ENCODE results near the gene CAMKK1. TPM values are rescaled to one million over a fixed set of nuclear protein-coding genes. Genes with fewer than 3 reads are reported as not detected.
"Not testable (repeated sequence)": the region's sequence is repeated elsewhere in the genome, so short reads cannot be mapped to it uniquely, and the experiment has no call there.

The CAMKK1 gene
- polyA plus RNA-seq, 1 of the 3 experiments (the other 2 are of a cell fraction) = 6.8 TPM

GRCh38 chr17:3844556-3844955 is 48.3 kb downstream of the CAMKK1 start:
- POLR2A ChIA-PET; H2AFZ ChIP-seq (ENCODE audit: low read depth); H3K9me2 ChIP-seq; H3K4me1 ChIP-seq (ENCODE audit: control insufficient read depth in 1 of 2, insufficient read depth in 2 of 2, low read depth in 1 of 2, low read length in 1 of 2); H3K27ac ChIP-seq (ENCODE audit: low read depth in 2 of 2, low read length in 1 of 2); DNase-seq; H3F3A ChIP-seq (replicated peaks; ENCODE audit: insufficient read depth); H3K27me3 ChIP-seq (ENCODE audit: insufficient read depth); H3K9me3 ChIP-seq: not testable (repeated sequence)
- 91% methylated on average over 19 of the region's 19 CpGs for WGBS (ENCODE audit: low lambda C conversion rate)
- Histone ChIP-seq H3K9ac (peak overlapping the region; percentile 94; the same call in 1 of the 2 replicates), H3K4me2 (peak overlapping the region; percentile 97), H3K4me3 (ENCODE audit: low read depth in 2 of 2, low read length in 1 of 2) (peak overlapping the region in 1 of 2 experiments; percentile 96; a peak in 2 of 4 replicates), H4K20me1 (ENCODE audit: insufficient read depth) (peaks cover 26% of the 10 kb centered on the region), H3K36me3 (replicated peaks in 1 of 2; ENCODE audit: control insufficient read depth in 1 of 2, insufficient read depth in 2 of 2, low read length in 1 of 2) (peaks cover 22 to 31% of the 10 kb centered on the region in 2 experiments), H3K79me2 (ENCODE audit: insufficient read depth) (peaks cover 59% of the 10 kb centered on the region)
- CTCF ChIA-PET = interaction anchor here (0.8 to 9.7 kb wide), 13 partner anchors 8 to 230 kb away, joined by 3 to 74 read pairs (median 6); no protein-coding TSS in a partner anchor

DNA sequence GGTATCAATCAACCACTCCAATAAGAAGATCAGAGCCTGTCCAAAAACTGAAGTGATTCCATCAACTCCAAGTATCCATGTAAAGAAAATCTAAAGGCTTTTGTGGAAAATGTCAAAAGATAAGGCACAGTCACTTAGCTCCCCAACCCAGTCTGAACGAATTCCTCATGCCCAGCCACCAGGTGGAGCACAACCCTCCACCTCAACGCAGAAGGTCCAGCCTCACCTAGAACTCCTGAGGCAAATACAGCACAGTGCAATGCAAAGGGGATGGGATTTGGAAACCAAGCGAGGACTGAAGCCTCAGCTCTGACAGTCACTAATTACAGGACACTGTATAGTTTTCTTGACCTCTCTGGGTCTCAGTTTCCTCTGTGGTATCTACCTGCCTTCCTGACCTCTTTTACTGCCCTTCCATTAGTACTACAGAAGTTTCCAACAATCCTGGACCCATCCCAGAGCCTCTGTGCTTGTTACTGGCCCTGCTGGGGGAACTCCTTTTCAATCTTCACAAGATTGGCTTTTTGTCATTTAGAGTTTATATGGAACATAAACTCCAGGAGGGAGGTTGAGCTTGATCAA is 48.8 kb downstream of the CAMKK1 start:
- Histone ChIP-seq H3K27ac (ENCODE audit: low read depth in 2 of 2, low read length in 1 of 2) (no peak overlapping the region), H2AFZ (ENCODE audit: low read depth) (no peak overlapping the region), H3K79me2 (ENCODE audit: insufficient read depth) (peaks cover 62% of the 10 kb centered on the region), H3K4me3 (ENCODE audit: low read depth in 2 of 2, low read length in 1 of 2) (no peak overlapping the region), H3K27me3 (ENCODE audit: insufficient read depth) (no peaks in the 10 kb centered on the region), H3K9ac (no peak overlapping the region), H3K36me3 (replicated peaks in 1 of 2; ENCODE audit: control insufficient read depth in 1 of 2, insufficient read depth in 2 of 2, low read length in 1 of 2) (peaks cover 28 to 33% of the 10 kb centered on the region in 2 experiments), H3K4me2 (peak overlapping the region; percentile 97; the same call in 1 of the 2 replicates), H3F3A (replicated peaks; ENCODE audit: insufficient read depth) (no peaks in the 10 kb centered on the region), H4K20me1 (ENCODE audit: insufficient read depth) (peaks cover 26% of the 10 kb centered on the region), H3K9me3 (no peaks in the 10 kb centered on the region), H3K9me2 (no peaks in the 10 kb centered on the region), H3K4me1 (ENCODE audit: control insufficient read depth in 1 of 2, insufficient read depth in 2 of 2, low read depth in 1 of 2, low read length in 1 of 2) (peaks cover 3 to 9% of the 10 kb centered on the region in 2 experiments; a peak in 3 of 4 replicates)
- peak; percentile 49 for DNase-seq
- TF ChIP-seq TEAD4 (IDR thresholded peaks at IDR 0.05; ENCODE audit: borderline replicate concordance, insufficient read depth) (no peak), JUND (IDR thresholded peaks at IDR 0.05) (no peak), RCOR1 (IDR thresholded peaks at IDR 0.05; ENCODE audit: low read length) (no peak), RAD21 (IDR thresholded peaks at IDR 0.05; ENCODE audit: low read length) (peak; percentile 29), GABPA (IDR thresholded peaks at IDR 0.05; ENCODE audit: low read depth) (no peak), SIN3A (IDR thresholded peaks at IDR 0.05; ENCODE audit: borderline replicate concordance, low read depth, low read length) (no peak), FOXJ3 (CRISPR knock-in tag; IDR thresholded peaks at IDR 0.05) (no peak), REST (IDR thresholded peaks at IDR 0.05; ENCODE audit: low read depth, low read length) (no peak), MAX (IDR thresholded peaks at IDR 0.05; ENCODE audit: low read depth) (no peak), SMC3 (IDR thresholded peaks at IDR 0.05; ENCODE audit: low read depth, low read length) (peak; percentile 38), FOXM1 (IDR thresholded peaks at IDR 0.05; ENCODE audit: low read depth) (no peak)
- TF ChIP-seq, protein P1, sequence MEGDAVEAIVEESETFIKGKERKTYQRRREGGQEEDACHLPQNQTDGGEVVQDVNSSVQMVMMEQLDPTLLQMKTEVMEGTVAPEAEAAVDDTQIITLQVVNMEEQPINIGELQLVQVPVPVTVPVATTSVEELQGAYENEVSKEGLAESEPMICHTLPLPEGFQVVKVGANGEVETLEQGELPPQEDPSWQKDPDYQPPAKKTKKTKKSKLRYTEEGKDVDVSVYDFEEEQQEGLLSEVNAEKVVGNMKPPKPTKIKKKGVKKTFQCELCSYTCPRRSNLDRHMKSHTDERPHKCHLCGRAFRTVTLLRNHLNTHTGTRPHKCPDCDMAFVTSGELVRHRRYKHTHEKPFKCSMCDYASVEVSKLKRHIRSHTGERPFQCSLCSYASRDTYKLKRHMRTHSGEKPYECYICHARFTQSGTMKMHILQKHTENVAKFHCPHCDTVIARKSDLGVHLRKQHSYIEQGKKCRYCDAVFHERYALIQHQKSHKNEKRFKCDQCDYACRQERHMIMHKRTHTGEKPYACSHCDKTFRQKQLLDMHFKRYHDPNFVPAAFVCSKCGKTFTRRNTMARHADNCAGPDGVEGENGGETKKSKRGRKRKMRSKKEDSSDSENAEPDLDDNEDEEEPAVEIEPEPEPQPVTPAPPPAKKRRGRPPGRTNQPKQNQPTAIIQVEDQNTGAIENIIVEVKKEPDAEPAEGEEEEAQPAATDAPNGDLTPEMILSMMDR (IDR thresholded peaks at IDR 0.05) = peak; percentile 67
- ChIA-PET CTCF (interaction anchor here (0.6 to 9.7 kb wide), 11 partner anchors 8 to 231 kb away, joined by 3 to 74 read pairs (median 4); no protein-coding TSS in a partner anchor), POLR2A (no interaction called here)
- WGBS (ENCODE audit: low lambda C conversion rate) = 65% methylated on average over 3 of the region's 3 CpGs
